CD1c-positive myeloid dendritic cell (primary cell): ENCODE measurements around the gene TSPAN32.
A peak's percentile ranks its signal among the peaks of the same experiment; 100 is the strongest.

ENCODE experiments used
- DNase-seq: peaks from one replicate; pipeline ENCODE4 v3.0.0-alpha.2; 2016; ENCODE audit errors: extremely low spot score

Gene TSPAN32

DNA sequence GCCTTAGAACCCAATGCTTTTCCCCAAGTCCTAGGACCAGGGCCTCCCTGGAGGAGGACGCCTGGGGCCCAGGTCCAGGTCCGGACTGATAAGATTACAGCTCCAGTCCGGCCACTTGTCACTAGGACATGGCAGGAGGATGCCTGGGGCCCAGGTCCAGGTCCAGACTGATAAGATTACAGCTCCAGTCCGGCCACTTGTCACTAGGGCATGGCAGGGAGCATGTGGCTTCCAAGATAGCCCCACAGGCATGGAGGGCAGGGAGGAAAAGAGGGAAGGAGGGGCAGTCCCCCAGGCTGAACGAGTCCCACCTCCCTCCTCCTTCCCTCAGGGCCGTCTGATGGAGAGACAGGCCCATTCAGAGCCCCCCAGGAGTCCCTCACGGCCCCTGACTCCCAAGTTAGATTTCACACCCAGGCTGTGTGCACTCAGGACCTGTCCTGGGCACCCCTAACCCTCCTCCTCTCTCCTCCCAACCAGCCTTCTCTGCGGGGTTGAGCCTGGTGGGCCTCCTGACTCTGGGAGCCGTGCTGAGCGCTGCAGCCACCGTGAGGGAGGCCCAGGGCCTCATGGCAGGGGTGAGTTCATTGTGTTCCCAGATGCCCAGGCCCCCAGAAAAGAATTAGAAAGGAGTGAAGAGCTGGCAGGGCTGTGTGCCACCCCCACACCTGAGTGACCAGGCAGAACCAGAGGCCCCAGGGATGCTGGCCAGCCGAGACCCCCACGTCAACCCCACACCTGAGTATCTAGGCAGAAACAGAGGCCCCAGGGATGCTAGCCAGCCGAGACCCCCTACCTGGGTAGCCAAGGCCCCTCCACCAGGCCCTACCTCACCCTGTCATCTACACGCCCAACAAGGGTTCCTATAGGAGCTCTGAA, 2.1 kb downstream of the TSPAN32 start:
- DNase-seq, result no peak

DNA sequence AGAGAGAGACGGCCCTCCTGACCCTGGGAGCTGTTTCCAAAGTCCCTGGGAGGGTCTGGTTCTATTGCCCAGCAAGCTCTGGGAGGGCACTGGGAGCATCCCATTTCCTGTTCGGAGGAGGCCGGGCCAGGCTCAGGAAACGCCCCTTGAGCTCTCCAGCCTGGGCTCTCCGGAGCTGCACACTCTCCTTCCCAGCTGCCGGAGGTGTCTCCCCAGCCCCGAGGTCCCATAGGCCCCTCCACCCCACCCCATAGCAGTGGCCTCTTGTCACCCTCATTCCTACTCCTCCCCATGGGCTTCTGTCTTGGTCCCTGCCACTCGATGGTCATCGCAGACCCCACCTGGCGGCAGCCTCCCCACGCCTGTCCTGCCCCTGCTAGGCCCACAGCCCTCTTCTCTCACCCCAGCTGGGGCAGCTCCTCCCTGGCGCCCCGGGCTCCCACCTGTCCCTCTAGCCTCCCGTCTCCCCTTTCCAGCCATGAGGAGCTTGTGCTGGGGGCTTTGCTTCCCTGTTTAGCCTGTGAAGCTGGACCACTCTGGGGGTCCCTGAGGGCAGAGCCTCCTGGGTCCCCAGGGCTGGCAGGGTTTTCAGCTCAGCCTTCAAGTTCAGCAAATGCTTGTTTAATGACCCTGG, 2.8 kb downstream of the TSPAN32 start:
- DNase-seq, result no peak

DNA sequence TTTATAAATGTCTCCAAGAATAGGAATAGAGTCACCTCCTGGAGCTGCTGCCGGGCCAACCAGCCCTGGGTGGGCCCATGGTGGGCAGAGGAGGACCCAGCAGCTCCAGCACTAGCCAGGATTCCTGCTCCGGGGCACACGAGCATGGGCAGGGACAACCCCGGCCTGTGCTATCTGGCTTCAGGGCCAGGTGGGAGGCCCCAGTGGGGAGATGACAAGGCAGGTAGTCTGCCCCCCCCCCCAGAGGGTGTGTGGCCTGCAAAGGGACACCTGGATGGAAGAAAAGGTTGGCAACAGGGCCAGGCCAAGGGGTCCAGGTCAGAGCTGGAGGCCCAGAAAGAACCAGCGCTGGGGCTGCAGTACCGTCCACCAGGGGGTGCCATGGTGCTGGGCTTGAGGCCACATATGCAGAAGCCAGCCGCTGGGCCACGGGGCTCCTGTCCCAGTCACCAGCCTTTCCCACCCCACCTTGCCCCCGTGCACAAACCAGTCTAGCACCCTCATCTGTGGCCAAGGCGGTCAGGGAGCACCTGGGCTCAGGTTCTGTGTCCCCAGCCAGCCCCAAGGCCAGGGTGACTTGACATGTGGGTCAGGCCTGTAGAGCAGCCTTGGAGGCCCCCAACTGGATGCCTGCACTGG, 3.4 kb downstream of the TSPAN32 start:
- peak; percentile 85 for DNase-seq

DNA sequence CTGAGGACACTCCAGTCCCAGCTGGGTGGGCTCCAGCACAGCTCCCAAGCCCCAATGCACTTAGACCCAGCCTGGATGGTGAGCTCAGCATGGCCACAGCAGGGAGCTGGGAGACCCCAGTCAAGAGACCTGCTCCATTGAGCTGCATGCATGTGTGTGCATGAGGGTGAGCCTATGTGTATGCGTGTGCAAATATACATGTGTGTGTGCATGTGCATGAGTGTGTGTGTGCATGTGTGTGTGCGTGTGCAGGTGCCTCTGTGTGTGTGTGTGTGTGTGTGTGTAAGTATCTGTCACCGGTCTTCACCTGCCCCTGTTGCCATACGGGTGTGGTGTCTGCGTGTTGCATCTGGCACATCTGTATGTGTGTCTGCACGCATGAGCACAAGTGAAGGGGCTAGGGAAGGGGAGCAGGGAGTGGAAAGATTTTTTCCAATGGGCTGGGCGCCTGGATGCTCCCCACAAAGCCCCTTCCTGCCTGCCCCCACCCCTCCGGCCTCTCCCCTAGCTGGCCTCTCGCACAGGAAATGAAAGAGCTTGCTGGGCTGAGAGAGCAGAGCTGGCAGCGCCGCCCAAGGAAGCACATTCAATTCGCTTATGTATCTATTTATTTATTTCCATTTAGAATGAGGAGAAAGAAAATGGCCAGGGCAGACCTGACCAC, 4.1 kb downstream of the TSPAN32 start:
- no peak for DNase-seq

DNA sequence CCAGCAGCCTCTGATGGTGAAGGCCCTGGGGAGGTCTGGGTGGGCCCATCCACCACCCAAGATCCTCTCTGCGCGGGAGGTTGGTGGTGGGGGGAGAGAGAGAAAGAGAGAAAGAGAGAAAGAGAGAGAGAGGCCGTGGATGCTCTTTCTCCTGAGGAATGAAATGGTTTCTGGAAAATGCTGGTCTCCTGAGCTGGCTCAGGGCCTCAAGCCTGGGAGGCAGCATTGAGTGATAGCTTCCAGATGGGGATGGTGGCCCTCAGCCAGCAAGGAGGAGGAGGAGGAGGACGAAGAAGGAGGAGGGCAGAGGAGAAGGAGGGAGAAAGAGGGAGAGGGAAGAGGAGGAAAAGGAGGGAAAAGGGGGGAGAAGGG, 4.6 kb downstream of the TSPAN32 start:
- no peak for DNase-seq

DNA sequence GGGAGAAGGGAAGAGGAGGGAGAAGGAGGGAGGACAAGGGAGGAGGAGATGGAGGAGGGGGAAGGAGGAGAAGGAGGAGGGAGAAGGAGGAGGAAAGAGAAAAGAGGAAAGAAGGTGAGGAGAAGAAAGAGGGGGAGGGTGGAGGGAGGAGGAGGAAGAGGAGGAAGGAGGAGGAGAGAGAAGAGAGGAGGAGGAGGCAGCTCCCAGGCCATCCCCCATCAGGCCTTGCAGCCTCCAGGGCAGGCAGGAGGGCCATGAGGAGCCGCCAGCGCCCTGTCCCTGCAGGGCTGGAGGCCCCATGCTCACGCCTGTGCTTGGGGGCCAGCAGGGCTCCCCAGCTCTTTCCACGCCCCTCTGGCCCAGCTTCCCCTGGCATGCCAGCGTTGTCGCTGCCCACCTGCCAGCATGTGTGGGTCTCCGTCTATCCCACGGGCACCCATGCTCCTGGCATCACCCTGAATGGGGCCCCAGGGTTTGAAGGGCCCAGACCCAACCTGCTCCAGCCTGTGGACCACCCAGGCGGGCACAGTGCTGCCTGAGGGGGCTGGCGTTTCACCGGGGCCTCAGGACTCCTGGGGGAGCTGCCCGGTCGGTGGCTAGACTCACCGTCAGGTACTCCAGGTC, 5.2 kb downstream of the TSPAN32 start:
- no peak for DNase-seq

DNA sequence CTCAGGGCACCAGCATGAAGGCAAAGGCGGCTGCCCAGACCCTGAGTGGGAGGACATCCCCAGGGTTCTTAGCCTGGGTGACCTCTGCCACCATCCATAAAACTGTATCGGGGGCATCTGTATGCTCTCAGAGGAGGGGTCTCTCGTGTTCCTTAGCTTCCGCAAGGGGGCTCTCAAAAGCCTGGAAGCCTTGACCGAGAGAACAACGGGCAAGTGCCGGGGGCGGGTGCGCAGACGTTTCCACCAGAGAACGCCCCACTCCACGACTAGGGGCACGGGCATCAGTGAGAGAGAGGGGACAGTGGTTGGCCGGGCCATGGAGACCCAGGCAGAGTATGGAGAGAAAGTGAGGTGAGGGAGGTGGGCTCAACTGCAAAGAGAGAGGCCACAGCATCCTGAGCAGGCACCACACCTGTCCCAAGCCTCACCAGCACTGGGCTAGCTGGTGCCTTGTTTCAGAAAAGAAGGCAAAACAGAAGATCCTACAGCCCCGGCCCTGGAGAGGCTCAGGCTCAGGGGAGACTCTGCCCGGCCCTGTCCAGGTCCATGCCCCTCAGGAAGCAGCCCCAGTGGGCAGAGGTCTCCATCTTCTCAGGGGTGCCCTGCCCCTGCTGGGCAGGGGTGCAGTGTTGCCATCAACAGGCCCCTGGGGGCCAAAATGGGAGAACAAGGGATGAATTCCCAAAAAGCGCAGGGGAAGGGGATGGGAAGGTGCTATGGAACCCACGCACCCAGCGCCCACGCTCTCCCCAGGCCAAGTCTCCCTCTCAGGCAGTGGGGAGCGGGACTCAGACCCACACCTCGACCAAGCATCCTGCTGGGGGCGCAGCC, 5.9 kb downstream of the TSPAN32 start:
- DNase-seq, result no peak

DNA sequence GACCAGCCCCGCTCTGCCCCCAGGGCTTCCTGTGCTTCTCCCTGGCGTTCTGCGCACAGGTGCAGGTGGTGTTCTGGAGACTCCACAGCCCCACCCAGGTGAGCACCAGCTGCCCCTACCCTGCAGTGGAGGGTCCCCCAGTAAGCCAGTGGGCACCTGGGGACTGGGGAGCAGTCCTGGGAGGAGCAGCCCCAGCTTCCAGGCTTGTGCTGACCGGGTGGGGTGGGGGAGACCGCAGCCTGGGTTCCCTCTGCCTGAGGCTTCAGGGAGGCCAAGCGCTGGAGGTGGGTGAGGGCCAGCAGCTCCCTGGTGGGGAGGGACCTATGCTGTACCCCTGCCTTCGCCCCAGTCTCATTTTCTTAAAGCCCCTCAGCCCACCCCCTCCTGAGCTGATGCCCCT, 6.9 kb downstream of the TSPAN32 start:
- DNase-seq, result no peak

DNA sequence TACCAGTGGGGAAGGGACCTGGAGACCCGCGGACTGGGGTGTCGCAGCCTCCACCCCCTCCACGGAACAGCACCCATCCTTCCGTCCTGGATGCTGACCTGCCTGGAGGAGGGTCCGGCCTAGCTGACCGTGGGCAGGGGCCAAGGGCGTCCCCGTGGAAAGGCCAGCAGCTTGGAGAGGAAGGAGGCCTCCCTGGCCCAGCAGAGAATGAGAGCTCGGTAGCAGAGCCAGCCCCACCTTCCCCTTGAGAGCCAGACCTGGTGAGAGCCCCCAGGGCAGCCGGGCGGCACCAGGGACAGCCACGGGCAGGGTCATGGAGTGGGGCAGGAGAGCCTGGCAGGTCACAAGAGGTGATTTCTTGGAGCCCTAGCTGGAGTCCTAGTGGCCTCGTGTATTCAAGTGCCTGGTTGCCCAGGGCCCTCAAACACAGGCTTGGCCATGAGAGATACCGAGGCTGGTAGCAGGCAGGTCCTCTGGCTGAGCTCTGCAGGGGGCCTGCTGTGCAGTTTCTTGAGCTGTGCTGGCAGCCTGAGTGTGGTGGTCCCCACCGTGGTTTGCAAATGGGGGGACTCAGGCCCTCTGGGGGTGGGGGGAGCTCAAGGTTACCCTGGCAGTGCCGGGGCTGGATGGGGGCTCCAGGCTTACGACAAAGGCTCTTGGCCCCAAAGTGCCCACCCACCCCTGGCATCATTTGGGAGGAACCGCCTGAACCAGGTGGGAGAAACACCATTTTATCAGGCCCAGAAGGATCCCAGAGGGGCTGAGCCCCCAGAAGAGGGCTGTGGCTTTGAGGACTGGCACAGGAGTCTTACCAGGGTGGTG, 7.6 kb downstream of the TSPAN32 start:
- DNase-seq, result no peak

DNA sequence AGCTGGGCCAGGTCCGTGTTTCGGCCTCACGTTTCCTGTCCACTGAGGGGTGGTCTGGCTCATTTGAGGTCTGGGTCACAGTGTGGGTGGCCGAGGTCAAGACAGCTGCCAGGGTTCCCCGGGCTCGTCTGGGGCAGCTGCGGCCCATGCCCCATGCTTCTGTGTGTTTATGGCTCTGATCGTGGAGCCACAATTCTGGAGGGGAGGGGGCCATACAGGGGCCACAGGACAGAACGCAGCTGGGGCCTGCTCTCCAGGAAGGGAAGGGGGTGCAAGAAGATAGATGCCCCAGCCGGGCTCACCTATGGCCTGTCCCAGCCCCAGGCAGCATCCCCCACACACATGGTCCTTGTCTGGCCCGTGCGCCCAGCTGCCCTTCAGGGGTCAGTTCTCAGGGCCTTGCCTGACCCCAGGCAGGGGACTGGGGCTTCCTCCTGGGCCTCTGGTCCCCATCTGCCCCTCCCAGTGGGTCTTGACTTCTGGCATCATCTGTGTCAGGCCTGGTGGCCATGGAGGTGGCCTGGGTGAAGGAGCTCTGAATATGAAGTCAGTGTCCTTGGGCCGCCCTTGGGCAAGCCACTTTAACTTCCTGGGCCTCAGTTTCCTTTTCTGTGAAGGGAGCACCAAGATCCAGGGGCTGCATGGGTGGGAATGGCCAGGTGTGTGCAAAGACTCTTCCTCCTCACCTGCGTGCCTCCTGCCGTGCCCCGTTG, 8.4 kb downstream of the TSPAN32 start:
- no peak for DNase-seq

DNA sequence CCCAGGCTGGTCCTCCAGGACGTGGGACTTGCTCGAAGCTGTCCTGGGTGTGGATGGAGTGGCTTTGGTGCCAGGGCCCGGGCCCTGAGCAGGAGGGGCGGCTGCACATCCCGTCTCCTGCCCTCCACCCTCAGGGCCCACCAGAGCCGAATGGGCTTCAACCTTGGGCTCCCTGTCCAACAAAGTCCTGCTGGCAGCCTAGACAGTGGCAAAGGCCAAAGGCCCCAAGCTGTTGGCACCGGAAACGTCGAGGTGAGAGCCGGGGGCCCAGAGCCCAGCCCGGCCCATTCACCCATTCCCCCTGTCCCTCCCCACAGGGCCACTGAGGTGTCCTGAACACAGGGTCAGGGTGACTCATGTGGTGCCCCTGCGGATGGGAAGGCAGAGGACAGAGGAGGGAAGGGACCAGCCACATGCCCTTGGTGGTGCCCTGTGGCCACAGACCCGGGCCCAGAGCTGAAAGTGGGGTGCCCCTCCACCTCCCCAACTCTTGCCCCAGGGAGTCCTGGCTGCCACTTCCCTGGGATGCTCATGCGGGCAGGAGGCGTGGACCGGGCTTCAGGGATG, 9.1 kb downstream of the TSPAN32 start:
- no peak for DNase-seq

DNA sequence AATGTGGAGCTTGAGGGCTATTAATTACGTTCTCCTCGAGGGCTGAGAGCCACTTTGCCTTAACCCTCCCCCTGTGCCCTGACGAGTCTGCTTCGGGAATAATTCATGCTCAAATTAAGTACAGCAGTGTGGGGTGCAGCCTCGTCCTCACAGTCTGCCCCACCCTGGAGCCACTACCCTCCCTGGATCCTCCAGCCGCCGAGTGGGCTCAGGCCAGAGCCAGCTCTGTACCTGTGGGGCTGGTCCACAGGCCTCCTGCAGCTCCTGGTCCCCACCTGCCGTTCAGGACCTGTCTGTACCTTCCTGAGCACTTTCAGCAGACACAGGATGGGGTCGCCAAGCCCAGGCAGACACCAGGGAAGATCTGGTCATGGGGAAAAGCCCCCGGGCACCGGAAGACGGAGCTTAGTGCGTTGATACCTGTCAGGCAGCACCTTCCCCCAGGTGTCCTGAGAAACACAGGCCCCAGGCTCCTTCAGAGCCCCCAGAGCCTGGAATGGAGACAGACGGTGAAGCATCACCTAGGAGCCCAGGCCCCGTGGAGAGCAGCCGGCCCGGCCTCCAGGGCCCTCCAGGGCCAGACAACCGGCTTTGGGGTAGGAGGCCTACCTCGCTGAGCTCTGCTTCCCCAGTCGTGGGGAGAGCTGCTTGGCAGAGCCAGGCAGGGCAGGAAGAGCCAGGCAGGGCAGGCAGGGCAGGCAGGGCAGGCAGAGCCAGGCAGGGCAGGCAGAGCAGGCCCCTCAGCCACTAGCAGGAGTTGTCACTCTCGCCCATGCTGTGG, 9.7 kb downstream of the TSPAN32 start:
- DNase-seq, result no peak

DNA sequence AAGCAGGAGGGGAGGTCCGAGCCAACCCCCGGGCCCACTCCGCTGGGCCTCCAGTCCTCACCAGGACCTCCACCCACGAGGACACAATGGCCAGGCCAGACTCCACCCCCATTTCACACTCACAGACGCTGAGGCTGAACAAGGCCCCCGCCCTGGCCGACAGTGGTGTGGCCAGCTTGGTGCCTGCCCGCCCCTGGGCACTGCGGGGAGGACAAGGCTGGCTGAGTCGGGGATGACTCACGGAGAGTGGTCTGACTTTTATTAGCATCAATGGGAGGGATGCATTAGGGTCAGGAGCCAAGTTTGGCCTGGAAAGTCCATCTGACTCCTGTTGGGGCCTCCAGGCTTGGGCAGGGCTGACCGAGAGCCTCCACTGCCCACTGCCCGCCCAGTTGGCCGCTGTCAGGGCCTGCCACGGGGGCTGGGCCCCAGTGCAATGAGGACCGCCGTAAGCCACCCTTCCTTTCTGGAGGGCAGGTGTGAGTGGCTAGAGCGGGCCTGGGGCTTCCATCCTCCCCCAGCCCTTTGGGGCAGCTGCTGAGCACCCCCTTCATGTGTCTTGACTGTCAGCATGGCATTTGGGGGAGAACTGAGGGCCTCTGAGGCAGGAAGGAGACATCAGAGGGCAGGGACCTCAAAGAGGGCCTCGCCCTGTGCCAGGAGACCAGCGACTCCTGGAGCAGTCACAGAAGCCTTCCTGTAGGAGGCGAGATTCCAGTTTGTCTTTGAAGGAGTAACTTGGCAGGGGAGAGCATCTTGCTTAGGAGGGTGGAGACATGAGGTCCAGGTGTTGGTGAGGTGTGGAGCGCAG, 10.6 kb downstream of the TSPAN32 start:
- no peak for DNase-seq

DNA sequence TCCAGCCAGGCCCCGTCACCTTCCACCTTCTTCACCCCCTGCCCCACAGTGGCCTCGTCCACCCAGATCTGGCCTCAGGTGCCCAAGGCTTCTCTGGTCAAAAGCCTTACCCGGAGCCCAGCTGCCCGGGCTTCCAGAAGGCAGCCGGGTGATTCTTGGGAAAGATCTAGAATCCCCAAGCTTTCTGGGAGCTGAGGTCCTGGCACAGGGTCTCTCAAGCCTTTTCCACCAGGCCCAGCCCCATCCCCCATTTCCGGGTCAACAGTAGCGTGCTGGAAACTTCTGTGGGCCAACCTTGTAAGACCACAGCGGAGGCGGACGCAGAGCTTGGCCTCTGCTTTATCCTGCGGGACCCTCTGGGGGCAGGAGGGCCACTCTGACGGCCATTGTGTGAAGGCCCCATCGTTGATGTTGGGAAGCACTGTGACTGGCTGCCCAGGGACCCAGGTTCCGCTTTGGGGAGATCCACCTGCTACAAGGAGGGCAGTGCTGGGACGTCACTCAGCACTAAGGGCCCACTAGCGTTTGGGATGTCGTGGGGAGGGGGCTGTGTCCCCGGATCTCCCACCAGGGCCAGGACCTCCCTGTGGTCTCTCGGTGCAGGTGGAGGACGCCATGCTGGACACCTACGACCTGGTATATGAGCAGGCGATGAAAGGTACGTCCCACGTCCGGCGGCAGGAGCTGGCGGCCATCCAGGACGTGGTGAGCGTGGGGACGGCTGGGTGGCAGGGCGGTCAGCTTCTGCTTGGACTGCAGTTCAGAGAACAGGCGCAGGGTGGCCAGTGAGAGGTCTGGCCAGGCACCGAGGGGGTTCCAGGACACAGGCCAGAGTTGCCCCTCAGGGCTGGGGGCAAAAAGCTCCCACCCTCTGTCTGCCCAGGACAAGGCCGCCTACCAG, 11.5 kb downstream of the TSPAN32 start:
- DNase-seq, result no peak

DNA sequence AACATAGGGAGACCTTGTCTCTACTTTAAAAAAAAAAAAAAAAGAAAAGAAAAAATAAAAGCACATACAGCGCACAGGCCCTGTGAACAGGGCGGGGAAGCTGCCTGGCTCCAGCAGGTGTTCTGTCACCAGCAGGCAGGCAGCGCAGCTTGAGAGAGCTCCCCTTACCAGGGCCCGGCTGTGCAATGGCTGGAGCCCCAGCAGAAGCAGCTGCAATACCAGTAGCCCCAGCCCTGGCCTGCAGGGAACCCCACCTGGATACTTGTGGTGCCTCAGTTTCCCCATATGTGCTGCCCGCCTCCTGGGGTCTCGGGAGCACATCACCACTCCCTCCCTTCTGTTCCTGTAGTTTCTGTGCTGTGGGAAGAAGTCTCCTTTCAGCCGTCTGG, 12.3 kb downstream of the TSPAN32 start:
- no peak for DNase-seq
